TTC549 (cell line): Measurements from ENCODE around the gene PCNX3.

Experiments used
- FAIRE-seq: peaks from 2 replicates; lab custom pipeline; 2012; peaks lifted over from hg19 to GRCh38; lab: Jason Lieb, UNC

Gene PCNX3

DNA sequence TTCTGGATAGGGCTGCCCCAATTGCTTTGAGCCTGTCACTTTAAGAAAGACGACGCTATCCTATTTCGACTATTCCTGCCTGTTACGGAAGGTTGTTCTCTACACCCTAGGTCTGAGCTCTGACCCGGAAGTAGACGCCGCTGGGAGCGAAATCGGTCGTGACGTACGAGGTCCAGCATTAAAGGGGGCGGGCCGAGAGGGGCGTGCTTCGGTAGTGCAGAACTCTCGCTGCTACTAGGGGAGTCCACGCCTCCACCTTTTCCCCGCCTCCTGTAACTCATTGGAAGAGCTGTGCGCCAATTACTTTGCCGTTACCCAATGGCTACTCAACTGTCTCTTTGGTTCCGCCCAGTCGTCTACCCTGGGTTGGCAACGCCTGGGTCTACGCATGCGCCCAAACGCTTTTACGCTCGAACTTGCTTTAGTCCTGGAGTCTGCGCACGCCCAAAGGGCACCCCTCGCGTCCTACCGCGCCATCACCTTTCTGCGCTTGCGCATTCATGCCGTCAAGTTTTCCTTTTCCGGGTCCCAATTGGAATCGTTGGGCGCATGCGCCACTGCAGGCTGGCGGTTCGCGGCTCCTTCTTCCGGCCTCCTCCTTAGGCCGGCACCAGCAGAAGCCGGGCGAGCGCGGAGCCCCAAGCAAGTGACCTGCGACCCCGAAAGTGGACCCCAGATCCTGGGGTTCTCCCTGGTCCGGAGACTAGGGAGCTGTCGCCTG lies at the start of gene PCNX3:
Gene PCNX3 (plus strand): TSS at position 548 of the 721 bp plus-strand sequence. CDS start 536 bp downstream, outside the sequence.
- FAIRE-seq = peak; percentile 98

- no peak for FAIRE-seq
Measured at GRCh38 chr11:65569164-65569972, 46.2 kb upstream of the PCNX3 start.

- FAIRE-seq = peak; percentile 67
Measured at GRCh38 chr11:65569973-65570918, 45.3 kb upstream of the PCNX3 start, which contains the start of gene ZNRD2. Gene ZNRD2, plus strand, starts transcription at chr11:65570477. Its CDS starts 15 bp downstream, at chr11:65570492.

- no peak for FAIRE-seq
Measured at GRCh38 chr11:65571420-65571819, 44.2 kb upstream of the PCNX3 start.

GRCh38 chr11:65571940-65572339 lies 43.6 kb upstream of the PCNX3 start:
- FAIRE-seq = no peak

- FAIRE-seq = no peak
Measured at GRCh38 chr11:65572356-65573051, 43.1 kb upstream of the PCNX3 start, which contains the start of gene FAM89B. Gene FAM89B, plus strand, starts transcription at chr11:65572538. Its CDS starts 132 bp downstream, at chr11:65572670.

DNA sequence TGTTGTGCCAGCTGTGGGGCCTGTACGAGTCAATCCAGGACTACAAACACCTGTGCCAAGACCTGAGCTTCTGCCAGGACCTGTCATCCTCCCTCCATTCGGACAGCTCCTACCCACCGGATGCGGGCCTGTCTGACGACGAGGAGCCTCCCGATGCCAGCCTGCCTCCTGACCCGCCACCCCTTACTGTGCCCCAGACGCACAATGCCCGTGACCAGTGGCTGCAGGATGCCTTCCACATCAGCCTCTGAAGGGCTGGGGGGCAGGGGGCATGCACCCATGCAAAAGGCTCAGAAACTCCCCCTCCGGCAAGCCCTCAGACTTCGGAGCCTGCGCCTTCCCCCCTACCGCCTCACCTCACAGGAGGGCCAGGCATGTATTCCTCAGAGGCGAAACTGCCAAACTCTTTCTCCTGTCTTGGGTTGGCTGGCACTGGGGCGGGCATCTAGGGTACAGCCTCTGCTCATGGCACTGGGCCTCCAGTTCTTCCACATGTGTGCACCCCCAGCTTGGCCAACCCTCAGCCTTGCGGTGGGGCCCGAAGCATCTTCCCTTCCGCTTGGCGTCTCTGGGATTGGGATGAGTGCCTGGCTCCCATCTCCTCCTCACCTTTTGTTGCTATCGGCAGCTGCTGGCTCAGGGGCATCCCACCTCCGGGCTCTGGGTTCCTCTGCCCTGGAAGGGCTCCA lies 42.0 kb upstream of the PCNX3 start:
- no peak for FAIRE-seq

- FAIRE-seq = no peak
Measured at GRCh38 chr11:65574109-65574810, 41.3 kb upstream of the PCNX3 start.

DNA sequence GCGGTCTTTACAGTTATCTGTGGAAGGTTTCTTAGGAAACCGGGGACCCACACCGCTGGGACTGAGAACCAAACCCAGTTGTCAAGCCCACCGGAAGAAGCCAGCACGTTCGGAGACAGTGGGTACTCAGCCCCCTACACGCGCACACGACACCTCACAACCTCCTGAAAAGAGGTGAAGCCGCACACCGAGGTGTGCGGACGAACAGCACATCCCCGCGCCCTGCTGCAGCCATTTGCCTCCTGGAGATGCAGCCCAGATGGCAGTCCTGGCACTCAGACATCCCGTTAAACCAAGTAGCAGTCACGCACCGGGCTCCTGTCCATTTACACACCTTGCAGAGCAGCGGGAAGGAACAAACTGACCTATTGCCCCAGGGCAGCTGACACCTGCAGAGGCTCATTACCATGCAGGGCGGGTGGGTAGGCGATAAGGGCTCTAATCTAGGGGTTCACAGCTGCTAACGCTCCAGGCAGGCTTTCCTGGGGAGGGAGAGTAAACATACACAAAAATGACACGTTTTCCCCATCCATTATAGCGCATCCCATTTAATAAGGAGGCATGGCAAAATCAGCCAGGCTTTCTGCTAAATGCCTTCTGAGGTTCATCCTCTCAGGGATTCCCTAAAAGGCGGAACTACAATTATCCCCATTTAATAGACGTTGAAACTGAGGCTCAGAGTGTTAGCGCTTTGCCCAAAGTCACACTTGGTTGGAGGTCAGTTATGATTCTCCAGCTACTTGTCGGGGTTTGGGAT lies 40.6 kb upstream of the PCNX3 start:
- FAIRE-seq = no peak

- FAIRE-seq = no peak
Measured at GRCh38 chr11:65575568-65576231, 39.9 kb upstream of the PCNX3 start, which contains the start of gene EHBP1L1. Gene EHBP1L1, plus strand, starts transcription at chr11:65576053. Its CDS starts 250 bp downstream, at chr11:65576303.

- no peak for FAIRE-seq
Measured at GRCh38 chr11:65576232-65576866, 39.2 kb upstream of the PCNX3 start.

GRCh38 chr11:65576867-65577755 lies 38.5 kb upstream of the PCNX3 start:
- FAIRE-seq = no peak

DNA sequence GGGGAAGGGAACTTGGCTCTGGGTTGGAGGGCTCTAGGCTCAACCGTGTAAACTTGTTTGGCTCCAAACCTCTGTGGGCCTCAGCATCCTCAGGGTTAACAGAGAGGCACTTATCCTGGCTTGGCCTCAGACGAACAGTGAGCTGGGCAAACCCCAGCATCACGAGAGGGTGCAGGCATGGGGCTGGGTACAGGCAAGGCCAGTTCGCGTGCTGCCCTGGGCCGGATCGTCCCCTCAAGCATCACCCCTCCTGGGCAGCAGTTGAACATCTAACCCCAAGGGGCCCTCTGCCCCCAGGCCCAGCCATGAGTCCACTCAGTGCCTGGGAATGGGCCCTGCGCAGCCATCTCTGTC lies 37.8 kb upstream of the PCNX3 start:
- no peak for FAIRE-seq

GRCh38 chr11:65578134-65578533 lies 37.4 kb upstream of the PCNX3 start:
- no peak for FAIRE-seq

GRCh38 chr11:65578667-65579066 lies 36.9 kb upstream of the PCNX3 start:
- no peak for FAIRE-seq

- no peak for FAIRE-seq
Measured at GRCh38 chr11:65579291-65579690, 36.3 kb upstream of the PCNX3 start.

GRCh38 chr11:65580031-65580692 lies 35.4 kb upstream of the PCNX3 start:
- no peak for FAIRE-seq
